Inflammatory macrophage treated with lipopolysaccharide for 4 hours (primary cell): ENCODE measurements around the gene NFYA.

ENCODE experiments used
- DNase-seq: peaks from one replicate; pipeline ENCODE4 v3.0.0-alpha.2; 2020

The NFYA gene

GRCh38 chr6:41072836-41073202 is at the start of gene NFYA:
Gene NFYA (plus strand): TSS chr6:41072974. CDS start chr6:41079090, 6,116 bp downstream.
- DNase-seq, result no peak

DNA sequence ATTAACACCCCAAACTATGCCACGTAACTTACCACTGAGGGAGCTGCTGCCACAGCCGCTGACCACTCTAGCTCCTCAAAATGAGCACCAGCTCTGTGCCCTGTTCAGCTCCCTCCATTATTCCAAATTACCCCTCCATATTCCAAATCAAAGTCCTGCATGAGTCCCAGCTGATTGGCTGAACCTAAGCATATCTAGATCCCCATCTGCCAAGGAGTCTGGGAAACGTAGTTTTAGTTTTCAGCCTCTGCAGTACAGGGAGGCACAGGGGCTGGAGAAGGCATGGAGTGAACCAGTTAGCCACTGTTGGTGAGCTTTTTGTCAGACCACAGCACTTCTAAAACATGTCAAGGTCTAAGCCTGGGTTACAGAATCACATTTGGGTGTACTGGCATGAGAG is 49.7 kb upstream of the NFYA start:
- DNase-seq, result no peak

GRCh38 chr6:41025966-41026530 is 46.7 kb upstream of the NFYA start:
- DNase-seq, result no peak

- no peak for DNase-seq
Measured at GRCh38 chr6:41027241-41027640, 45.5 kb upstream of the NFYA start.

DNA sequence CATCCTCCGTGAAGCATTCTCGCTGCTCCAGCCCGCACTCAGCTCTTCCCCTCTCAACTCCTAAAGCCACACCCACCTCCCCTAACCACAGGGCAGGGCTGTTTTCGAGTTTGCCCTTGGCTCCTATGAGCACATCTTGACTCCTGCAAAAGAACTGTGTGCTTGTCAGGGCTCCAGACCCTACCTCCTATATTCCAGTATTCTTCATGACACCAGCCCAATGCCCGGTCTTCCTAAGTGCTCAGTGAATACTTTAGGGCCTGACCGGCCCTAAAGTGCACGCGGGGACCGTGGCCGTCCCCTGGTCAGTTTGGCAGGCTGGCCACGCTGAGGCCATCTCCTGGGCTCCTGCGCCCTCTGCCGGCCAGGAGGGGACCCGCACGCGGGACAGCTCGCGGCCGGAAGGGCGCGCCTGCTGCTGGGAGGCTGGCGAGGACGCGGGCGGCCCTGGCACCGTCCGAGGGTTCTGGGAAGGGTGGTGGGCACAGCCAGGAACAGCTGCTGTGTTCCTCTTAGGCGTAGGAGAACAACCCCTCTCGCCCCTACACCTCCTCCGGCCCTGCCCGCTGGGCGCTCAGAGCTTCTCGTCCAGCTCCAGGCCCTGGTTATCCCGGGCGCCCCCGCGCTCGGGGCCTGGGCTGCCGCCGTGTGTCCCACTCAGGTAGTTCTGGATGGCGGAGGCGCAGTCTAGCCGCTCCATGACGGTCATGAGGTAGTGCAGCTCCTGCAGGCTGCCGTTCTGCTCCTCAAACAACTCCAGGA is 44.8 kb upstream of the NFYA start:
- peak; percentile 66 for DNase-seq

DNA sequence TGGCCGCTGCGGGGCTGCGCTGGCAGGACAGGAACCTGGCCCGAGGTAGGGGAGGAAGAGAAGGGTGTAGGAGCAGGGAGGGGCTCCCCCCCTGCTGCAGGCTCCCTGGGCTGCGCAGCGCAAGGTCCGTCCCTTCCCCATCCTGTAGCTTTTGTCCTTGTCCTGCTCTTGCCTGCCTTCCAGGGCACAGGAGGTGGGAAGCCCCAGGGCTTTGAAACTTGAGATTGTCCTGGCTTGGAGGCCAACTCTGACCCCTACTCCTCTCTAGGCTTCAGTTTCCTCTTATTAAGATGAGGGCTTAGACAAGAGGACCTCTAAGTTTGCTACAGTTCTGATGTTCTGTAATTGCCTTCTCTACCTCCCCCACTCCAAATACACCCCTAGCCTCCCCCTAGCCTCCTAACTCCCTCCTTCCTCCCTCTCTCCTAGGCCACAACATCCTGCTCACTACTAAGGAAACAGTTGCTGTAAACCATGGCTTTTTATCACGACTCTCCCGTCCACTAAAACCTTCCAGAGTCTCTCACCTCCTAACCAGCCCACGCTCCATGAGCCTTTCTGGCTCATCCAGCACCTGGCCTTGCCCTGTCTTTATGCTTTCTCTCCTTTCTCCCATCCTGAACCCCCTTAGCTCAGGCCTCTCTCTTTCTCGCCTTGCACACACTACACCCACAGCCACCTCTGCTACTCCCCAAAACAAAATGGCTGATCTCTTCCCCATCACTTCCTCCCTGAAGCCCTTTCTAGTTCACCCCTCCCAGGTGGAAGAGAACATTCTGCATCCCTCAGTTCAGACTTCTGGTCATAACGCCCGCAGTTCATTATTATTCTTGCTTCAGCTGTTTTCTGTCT is 44.0 kb upstream of the NFYA start:
- no peak for DNase-seq

- DNase-seq, result no peak
Measured at GRCh38 chr6:41032830-41033229, 39.9 kb upstream of the NFYA start.

GRCh38 chr6:41033776-41034175 is 39.0 kb upstream of the NFYA start:
- DNase-seq, result no peak

GRCh38 chr6:41036186-41036585 is 36.6 kb upstream of the NFYA start:
- no peak for DNase-seq

DNA sequence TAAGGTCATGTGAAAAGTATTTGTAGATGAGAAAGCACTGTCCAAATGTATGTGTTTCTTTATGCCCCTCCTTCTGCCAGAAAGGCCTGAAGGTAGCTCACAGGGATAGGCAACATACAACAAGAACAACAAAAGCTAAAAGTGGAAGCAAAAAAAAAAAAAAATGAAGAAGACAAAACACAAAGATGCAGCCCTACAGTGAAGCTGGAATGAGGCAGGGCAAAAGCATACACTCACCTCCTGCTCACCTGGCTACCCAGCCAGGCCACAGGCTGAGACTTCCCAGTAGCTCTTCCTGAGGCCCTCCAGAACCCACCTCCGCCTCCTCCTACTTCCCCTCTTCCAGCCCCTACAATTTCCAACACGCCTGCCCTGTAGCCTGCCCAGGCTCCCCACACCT is 36.2 kb upstream of the NFYA start:
- no peak for DNase-seq

- DNase-seq, result no peak
Measured at GRCh38 chr6:41037107-41037900, 35.5 kb upstream of the NFYA start.

DNA sequence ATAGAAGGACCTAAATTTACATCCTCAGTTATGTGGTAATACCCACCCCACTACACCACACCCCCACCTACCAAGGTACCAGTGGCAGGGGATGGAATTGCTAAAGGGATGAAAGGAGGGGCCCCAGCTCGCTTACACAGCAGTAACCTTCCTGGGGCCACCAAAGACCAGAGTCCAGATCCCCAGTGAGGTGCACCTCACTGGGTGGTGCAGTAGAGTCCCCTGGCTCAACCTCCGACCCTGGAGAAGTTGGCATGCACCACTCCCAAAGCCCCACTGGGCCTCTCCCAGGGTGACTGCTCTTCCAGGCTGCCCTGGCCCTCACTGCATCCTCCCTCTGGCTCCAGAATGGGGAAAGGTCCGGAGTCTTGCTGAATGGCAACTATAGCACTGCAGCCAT is 34.6 kb upstream of the NFYA start:
- DNase-seq, result no peak

DNA sequence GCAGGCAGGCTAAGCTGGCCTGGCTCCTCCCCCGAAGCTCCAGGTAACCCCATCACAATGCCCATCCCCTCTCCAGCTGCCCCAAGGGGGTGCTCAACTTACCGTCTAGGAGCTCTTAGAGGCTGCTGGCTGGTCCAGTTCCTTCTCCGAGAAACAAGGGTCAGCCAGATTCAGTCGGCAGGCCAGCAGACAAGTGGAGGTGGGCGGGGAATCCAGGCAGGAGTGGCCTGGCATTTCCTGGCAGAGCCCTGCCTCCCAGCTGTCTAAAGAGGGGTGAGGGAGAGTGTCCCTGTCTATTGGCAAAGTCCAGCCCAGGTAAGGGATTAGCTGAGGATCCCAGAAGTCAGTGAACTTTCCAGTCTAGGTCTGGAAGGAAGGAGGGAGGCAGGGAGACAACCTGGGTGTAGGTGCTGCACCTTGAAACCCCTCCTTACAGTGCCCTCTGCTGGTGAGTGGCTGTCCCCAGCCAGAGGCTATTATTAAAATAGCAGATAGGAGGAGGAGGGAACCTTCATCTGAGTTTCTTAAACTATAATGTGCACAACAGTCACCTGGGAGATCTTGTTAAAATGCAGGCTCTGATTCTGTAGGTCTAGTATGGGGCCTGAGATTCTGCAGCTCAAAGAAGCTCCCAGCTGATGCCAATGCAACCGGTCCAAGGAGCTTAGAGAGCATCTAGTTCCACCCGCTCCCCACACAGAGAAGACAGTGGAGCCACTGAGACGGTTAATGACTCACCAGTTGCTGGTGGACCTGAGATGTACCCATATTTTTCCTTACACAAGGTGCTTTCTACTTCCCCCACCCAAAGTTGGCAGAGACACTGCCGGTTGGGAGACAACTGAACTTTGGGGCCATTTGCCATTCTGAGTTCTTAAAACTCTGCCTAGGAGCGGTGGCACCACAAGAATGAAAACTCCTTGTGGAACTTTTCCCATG is 33.4 kb upstream of the NFYA start, which contains the start of gene UNC5CL:
UNC5CL (minus strand) TSS at position 162 of the 939 bp plus-strand sequence. CDS start 4,147 bp downstream, outside the sequence.
- DNase-seq, result peak; percentile 27

- peak; percentile 65 for DNase-seq
Measured at GRCh38 chr6:41040101-41040939, 32.5 kb upstream of the NFYA start.

DNA sequence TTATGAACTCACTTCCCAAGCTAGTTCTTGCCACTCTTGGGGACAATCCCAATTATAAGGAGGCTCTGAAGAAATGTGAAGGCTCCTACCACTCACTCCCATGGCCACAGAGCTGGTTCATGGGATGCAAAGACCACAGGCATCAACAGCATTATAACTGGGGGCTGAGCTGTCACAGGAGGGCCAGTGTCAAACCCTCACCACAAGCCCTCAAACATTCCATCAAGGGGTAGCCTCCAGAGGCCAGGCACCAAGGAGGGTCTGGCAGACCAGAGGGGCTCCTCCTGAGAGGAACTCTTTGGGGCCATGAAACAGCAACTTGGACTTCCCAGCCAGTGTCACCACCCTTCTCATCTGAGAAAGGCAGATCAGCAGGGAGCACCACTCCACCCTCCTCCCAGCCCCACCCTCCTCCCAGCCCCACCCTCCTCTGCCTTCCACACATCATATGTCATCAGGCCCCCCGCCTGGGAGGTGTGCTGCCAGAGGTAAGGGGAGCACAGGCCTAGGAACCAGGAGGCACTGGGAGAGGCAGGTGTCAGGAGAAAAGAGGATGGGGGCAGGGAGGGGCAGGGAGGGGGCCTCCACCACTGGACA is 31.7 kb upstream of the NFYA start:
- DNase-seq, result no peak

DNA sequence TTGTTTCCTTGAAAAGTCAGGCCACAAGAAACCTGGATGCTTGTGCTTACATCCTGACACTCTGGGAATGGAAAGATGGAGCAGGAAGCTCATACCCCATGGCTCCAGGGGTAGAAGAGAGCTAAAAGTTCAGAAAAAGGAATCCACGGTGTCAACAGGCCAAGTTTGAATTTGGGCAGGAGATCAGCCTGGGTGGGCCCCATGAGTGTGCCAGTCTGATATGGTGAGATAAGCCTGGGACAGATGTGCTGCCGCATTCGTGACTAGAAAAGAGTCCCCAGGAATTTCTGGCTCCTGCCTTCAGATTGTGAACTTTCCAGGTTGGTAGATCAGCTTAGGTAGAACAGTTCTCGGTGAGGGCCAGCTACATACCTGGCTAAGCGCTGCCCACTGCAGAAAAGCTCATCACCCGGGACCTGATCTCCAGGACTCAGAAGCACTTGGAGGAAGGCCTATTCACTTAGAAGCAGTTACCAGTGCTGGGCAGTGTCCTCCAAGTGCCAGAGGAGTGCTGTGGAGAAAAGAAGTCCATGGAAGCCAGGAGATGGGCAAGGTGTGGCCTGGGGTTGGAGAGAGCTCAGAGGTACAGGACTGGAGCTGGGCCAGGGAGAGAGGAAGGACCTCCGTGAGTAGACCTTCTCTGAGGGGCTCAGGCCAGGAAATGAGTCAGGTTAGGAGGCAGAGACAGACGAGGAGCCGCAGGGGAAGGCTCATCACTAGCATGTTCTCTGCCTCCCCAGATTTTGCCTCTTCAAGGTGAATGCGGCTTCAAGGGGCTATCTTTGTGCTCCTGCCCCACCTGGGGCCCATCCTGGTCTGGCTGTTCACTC is 30.3 kb upstream of the NFYA start, which contains the start of gene TSPO2:
TSPO2 (plus strand) TSS at position 242 of the 830 bp plus-strand sequence; CDS start at position 761, 519 bp downstream.
- no peak for DNase-seq

DNA sequence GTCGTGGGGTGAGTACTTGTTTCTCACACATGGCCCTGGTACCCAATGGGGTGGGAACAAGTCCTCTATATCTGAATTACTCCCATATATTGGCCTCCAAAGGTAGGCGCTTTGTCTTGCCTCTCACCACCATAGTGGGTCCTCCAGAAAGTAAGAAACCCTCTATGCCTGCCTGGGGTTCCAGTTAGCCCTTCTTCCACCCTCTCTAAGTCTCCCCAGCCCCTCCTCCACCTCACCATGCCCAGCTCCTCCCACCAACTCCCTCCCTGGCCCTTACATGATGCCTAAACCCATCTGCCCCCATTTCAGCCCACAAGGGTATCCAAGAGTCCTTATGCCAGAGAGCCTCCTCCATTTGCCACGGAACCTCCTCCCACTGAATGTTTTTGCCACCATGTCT is 29.6 kb upstream of the NFYA start:
- no peak for DNase-seq

- DNase-seq, result no peak
Measured at GRCh38 chr6:41045664-41046063, 27.1 kb upstream of the NFYA start.

DNA sequence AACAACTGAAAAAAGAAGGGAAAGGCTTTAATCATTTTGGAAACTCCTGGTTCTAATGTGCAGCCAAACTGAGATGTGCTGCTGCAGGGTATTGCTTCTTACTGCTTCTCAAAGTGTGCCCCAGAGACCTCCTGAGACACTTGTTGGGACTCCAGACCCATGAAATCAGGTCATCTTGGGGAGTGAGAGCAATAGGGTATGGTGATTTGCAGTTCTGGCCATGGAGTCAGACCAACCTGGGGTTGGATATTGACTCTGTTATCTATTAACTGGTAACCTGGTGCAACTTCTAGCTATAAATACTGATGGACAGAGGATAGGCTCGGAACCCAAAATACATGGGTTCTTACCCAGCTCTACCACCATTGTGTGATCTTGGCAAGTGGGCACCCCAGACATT is 26.7 kb upstream of the NFYA start:
- DNase-seq, result no peak
